GM23338 (cell line): ENCODE data around the gene SLC7A4. TPM values are rescaled to one million over a fixed set of nuclear protein-coding genes. Genes with fewer than 3 reads are reported as not detected.
"Not testable (repeated sequence)": the region's sequence is repeated elsewhere in the genome, so short reads cannot be mapped to it uniquely, and the experiment has no call there.

Experiments
- ATAC-seq: fragments of 200-7000 bp; cut with Tn5 transposase; 3 replicates; pipeline ENCODE4 v1.9.1; 2020
- DNase-seq: peaks from one replicate; pipeline ENCODE4 v3.0.0-alpha.2; 2015; ENCODE audit warnings: low spot score
- H2AFZ ChIP-seq: fragments of 200-600 bp; sonication (generic); 2 replicates; pipeline ENCODE4 v1.8.0; 2016; ENCODE audit warnings: antibody characterized with exemption, mild to moderate bottlenecking, moderate library complexity
- H3F3A ChIP-seq: fragments of 200-600 bp; sonication (generic); replicated peaks from 2 replicates; pipeline ENCODE4 v1.8.0; 2017; ENCODE audit warnings: antibody characterized with exemption, mixed run types, low read depth
- H3K27ac ChIP-seq: fragments of 200-600 bp; sonication (generic); 2 replicates; pipeline ENCODE4 v1.6.1; 2016; ENCODE audit warnings: low read depth
- H3K27me3 ChIP-seq: fragments of 200-600 bp; sonication (generic); 2 replicates; pipeline ENCODE4 v1.8.0; 2016; ENCODE audit warnings: mild to moderate bottlenecking, mixed run types, moderate library complexity; ENCODE audit not compliant: insufficient read depth
- H3K36me3 ChIP-seq: fragments of 200-600 bp; sonication (generic); 2 replicates; pipeline ENCODE4 v1.8.0; 2016; ENCODE audit warnings: mild to moderate bottlenecking; ENCODE audit not compliant: insufficient read depth
- H3K4me1 ChIP-seq: fragments of 200-600 bp; sonication (generic); 2 replicates; pipeline ENCODE4 v1.8.0; 2016; ENCODE audit warnings: mild to moderate bottlenecking, moderate library complexity; ENCODE audit not compliant: insufficient read depth
- H3K4me2 ChIP-seq: fragments of 200-600 bp; sonication (generic); 2 replicates; pipeline ENCODE4 v1.7.1; 2017; ENCODE audit warnings: mixed run types
- H3K4me3 ChIP-seq: fragments of 200-600 bp; sonication (generic); 2 replicates; pipeline ENCODE4 v1.6.1; 2016; ENCODE audit warnings: mixed run types
- H3K79me2 ChIP-seq: fragments of 200-600 bp; sonication (generic); replicated peaks from 2 replicates; pipeline ENCODE4 v1.8.0; 2017; ENCODE audit warnings: mild to moderate bottlenecking; ENCODE audit not compliant: insufficient read depth
- H3K9me2 ChIP-seq: fragments of 200-600 bp; sonication (generic); 2 replicates; pipeline ENCODE4 v1.8.0; 2017; ENCODE audit not compliant: insufficient read depth
- H4K20me1 ChIP-seq: fragments of 200-600 bp; sonication (generic); replicated peaks from 2 replicates; pipeline ENCODE4 v1.8.0; 2017; ENCODE audit warnings: mild to moderate bottlenecking; ENCODE audit not compliant: insufficient read depth
- H3K27ac Mint-ChIP-seq: 2 replicates; pipeline ENCODE4 v1.8.0; 2020; ENCODE audit warnings: inconsistent platforms, mild to moderate bottlenecking, moderate library complexity, mixed read lengths
- H3K27me3 Mint-ChIP-seq: 3 replicates; pipeline ENCODE4 v1.8.0; 2022; ENCODE audit warnings: low read depth, mild to moderate bottlenecking, moderate library complexity, mixed read lengths, inconsistent platforms; ENCODE audit not compliant: insufficient read depth, poor library complexity
- H3K36me3 Mint-ChIP-seq: 3 replicates; pipeline ENCODE4 v1.8.0; 2021; ENCODE audit warnings: low read depth, mild to moderate bottlenecking, inconsistent platforms, moderate library complexity, mixed read lengths
- H3K4me1 Mint-ChIP-seq: 3 replicates; pipeline ENCODE4 v1.8.0; 2020; ENCODE audit warnings: mild to moderate bottlenecking, inconsistent platforms, mixed read lengths
- H3K4me3 Mint-ChIP-seq: 3 replicates; pipeline ENCODE4 v1.8.0; 2021; ENCODE audit warnings: moderate library complexity, mild to moderate bottlenecking, inconsistent platforms, mixed read lengths
- H3K9me3 Mint-ChIP-seq: 3 replicates; pipeline ENCODE4 v1.8.0; 2020; ENCODE audit warnings: moderate library complexity, mild to moderate bottlenecking, inconsistent platforms, mixed read lengths
- CREB1 ChIP-seq: fragments of 250-450 bp; sonication (Bioruptor Pico); IDR thresholded peaks from 2 replicates; pipeline ENCODE4 v1.5.0; 2020; ENCODE audit warnings: low read depth, mild to moderate bottlenecking, moderate library complexity
- polyA plus RNA-seq: library from polyadenylated mRNA; unstranded; fragments of >200 nt; fragmentation: Nextera tagmentation; extraction: Ambion mirVana; gene quantifications from 2 replicates; pipeline ENCODE4 v1.2.1, GENCODE V29; 2016
- total RNA-seq: library from RNA; depleted of rRNA; stranded (reverse); fragments of >200 nt; shearing (Covaris generic); gene quantifications from 2 replicates; pipeline ENCODE4 v1.2.3, GENCODE V29; 2014
- TF ChIP-seq, protein P1 (sequence below), 2 experiments: fragments of 200-600 bp in 1 of 2; sonication (generic) in 1 of 2; conservative IDR thresholded peaks; 2 replicates each; pipeline versions ENCODE4 v1.5.1 to v1.6.1; 2016 to 2017; ENCODE audit warnings: antibody characterized with exemption in 2 of 2, low read depth in 2 of 2, mild to moderate bottlenecking in 2 of 2, moderate library complexity in 1 of 2
- TF ChIP-seq, protein P2 (sequence below): fragments of 250-450 bp; sonication (Bioruptor Pico); IDR thresholded peaks from 2 replicates; pipeline ENCODE4 v1.5.0; 2020; ENCODE audit warnings: mild to moderate bottlenecking, moderate library complexity

Gene SLC7A4
- total and polyA plus RNA-seq, 2 experiments from 2014 or later, result 0.07 to 0.44 TPM

DNA sequence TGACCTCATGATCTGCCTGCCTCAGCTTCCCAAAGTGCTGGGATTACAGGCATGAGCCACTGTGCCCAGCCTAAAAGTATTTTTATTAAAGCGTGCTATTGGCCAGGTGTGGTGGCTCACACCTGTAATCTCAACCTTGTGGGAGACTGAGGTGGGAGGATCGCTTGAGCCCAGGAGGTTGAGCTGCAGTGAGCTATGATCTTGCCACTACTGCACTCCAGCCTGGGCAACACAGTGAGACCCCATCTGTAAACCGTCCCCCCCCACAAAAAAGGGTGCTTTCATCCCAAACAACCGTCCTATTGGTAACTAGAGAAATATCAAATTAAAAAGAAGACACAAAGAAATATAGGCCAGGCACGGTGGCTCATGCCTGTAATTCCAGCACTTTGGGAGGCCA is 6.8 kb upstream of the SLC7A4 start:
- H3K27me3 ChIP-seq, H4K20me1 ChIP-seq, H3K27ac Mint-ChIP-seq, H3K4me2 ChIP-seq, H3K9me3 Mint-ChIP-seq, H3K4me3 Mint-ChIP-seq, H3K4me1 Mint-ChIP-seq, H3K9me2 ChIP-seq, H3K4me3 ChIP-seq, H3K79me2 ChIP-seq, H3K27ac ChIP-seq, DNase-seq, H2AFZ ChIP-seq, H3K36me3 ChIP-seq, H3K36me3 Mint-ChIP-seq, H3F3A ChIP-seq, ATAC-seq, H3K27me3 Mint-ChIP-seq, H3K4me1 ChIP-seq: not testable (repeated sequence)

DNA sequence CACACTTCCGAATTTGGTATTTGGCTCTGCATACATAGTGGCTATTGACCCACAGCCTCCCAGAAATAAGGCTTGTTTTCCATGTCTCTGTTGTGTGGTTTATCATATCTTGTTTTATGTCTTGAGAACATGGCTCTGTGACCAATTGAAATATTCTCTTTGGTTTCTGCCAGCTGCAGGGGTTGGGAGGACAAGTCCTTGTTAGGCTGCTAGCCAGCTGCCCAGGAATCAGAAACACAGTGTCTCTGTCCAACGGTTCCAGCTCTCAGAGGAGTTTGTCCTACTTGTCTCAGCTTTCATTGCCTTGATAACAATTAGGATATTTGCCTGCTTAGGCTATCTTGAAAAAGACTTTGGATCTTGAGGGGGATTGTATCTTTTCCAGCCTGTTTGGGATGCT is 6.0 kb upstream of the SLC7A4 start:
- H2AFZ ChIP-seq, result no peak overlapping the region
- H3K36me3 ChIP-seq, result no peaks in the 10 kb centered on the region
- no peak for TF ChIP-seq CREB1 (CRISPR knock-in tag)
- TF ChIP-seq, protein P1, sequence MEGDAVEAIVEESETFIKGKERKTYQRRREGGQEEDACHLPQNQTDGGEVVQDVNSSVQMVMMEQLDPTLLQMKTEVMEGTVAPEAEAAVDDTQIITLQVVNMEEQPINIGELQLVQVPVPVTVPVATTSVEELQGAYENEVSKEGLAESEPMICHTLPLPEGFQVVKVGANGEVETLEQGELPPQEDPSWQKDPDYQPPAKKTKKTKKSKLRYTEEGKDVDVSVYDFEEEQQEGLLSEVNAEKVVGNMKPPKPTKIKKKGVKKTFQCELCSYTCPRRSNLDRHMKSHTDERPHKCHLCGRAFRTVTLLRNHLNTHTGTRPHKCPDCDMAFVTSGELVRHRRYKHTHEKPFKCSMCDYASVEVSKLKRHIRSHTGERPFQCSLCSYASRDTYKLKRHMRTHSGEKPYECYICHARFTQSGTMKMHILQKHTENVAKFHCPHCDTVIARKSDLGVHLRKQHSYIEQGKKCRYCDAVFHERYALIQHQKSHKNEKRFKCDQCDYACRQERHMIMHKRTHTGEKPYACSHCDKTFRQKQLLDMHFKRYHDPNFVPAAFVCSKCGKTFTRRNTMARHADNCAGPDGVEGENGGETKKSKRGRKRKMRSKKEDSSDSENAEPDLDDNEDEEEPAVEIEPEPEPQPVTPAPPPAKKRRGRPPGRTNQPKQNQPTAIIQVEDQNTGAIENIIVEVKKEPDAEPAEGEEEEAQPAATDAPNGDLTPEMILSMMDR (conservative IDR thresholded peaks at IDR 0.05; ENCODE audit: low read depth in 2 of 2), result no peak
- TF ChIP-seq, protein P2, sequence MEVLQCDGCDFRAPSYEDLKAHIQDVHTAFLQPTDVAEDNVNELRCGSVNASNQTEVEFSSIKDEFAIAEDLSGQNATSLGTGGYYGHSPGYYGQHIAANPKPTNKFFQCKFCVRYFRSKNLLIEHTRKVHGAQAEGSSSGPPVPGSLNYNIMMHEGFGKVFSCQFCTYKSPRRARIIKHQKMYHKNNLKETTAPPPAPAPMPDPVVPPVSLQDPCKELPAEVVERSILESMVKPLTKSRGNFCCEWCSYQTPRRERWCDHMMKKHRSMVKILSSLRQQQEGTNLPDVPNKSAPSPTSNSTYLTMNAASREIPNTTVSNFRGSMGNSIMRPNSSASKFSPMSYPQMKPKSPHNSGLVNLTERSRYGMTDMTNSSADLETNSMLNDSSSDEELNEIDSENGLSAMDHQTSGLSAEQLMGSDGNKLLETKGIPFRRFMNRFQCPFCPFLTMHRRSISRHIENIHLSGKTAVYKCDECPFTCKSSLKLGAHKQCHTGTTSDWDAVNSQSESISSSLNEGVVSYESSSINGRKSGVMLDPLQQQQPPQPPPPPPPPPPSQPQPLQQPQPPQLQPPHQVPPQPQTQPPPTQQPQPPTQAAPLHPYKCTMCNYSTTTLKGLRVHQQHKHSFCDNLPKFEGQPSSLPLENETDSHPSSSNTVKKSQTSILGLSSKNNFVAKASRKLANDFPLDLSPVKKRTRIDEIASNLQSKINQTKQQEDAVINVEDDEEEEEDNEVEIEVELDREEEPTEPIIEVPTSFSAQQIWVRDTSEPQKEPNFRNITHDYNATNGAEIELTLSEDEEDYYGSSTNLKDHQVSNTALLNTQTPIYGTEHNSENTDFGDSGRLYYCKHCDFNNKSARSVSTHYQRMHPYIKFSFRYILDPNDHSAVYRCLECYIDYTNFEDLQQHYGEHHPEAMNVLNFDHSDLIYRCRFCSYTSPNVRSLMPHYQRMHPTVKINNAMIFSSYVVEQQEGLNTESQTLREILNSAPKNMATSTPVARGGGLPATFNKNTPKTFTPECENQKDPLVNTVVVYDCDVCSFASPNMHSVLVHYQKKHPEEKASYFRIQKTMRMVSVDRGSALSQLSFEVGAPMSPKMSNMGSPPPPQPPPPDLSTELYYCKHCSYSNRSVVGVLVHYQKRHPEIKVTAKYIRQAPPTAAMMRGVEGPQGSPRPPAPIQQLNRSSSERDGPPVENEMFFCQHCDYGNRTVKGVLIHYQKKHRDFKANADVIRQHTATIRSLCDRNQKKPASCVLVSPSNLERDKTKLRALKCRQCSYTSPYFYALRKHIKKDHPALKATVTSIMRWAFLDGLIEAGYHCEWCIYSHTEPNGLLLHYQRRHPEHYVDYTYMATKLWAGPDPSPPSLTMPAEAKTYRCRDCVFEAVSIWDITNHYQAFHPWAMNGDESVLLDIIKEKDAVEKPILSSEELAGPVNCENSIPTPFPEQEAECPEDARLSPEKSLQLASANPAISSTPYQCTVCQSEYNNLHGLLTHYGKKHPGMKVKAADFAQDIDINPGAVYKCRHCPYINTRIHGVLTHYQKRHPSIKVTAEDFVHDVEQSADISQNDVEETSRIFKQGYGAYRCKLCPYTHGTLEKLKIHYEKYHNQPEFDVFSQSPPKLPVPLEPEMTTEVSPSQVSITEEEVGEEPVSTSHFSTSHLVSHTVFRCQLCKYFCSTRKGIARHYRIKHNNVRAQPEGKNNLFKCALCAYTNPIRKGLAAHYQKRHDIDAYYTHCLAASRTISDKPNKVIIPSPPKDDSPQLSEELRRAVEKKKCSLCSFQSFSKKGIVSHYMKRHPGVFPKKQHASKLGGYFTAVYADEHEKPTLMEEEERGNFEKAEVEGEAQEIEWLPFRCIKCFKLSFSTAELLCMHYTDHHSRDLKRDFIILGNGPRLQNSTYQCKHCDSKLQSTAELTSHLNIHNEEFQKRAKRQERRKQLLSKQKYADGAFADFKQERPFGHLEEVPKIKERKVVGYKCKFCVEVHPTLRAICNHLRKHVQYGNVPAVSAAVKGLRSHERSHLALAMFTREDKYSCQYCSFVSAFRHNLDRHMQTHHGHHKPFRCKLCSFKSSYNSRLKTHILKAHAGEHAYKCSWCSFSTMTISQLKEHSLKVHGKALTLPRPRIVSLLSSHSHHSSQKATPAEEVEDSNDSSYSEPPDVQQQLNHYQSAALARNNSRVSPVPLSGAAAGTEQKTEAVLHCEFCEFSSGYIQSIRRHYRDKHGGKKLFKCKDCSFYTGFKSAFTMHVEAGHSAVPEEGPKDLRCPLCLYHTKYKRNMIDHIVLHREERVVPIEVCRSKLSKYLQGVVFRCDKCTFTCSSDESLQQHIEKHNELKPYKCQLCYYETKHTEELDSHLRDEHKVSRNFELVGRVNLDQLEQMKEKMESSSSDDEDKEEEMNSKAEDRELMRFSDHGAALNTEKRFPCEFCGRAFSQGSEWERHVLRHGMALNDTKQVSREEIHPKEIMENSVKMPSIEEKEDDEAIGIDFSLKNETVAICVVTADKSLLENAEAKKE, result no peak
- H3K4me3 Mint-ChIP-seq, result no peak overlapping the region
- no peak for DNase-seq
- H3K4me2 ChIP-seq, result no peak overlapping the region
- no peaks in the 10 kb centered on the region for H3F3A ChIP-seq
- H3K79me2 ChIP-seq, result no peaks in the 10 kb centered on the region
- ATAC-seq, result no peak
- H4K20me1 ChIP-seq, result no peaks in the 10 kb centered on the region
- H3K27me3 Mint-ChIP-seq, result peaks cover 2% of the 10 kb centered on the region
- no peaks in the 10 kb centered on the region for H3K4me1 ChIP-seq
- H3K9me2 ChIP-seq, result no peaks in the 10 kb centered on the region
- no peak overlapping the region for H3K27ac Mint-ChIP-seq
- peaks cover 2% of the 10 kb centered on the region; the same call in 2 of the 3 replicates for H3K4me1 Mint-ChIP-seq
- no peak overlapping the region for H3K4me3 ChIP-seq
- peaks cover 1% of the 10 kb centered on the region; the same call in 1 of the 2 replicates for H3K27me3 ChIP-seq
- H3K9me3 Mint-ChIP-seq, result no peaks in the 10 kb centered on the region
- no peaks in the 10 kb centered on the region for H3K36me3 Mint-ChIP-seq
- no peak overlapping the region for H3K27ac ChIP-seq
